Measurements from ENCODE around the gene NUDT14. TPM values are rescaled to one million over a fixed set of nuclear protein-coding genes. Genes with fewer than 3 reads are reported as not detected.

Gene NUDT14
- total RNA-seq, 4 donors from 2014 or later, result 6.6 to 47.7 (median 25.7) TPM

GRCh38 chr14:105145381-105146180 lies 35.5 kb downstream of the NUDT14 start:
- TF ChIP-seq POLR2A (IDR thresholded peaks at IDR 0.05) (no peak), CTCF (IDR thresholded peaks at IDR 0.05) (no peak)
- Histone ChIP-seq H3K36me3 (peaks cover 0 to 27% (median 0%) of the 10 kb centered on the region in 3 donors), H3K9me3 (no peaks in the 10 kb centered on the region), H3K4me1 (no peaks in the 10 kb centered on the region), H3K27ac (no peak overlapping the region), H3K27me3 (no peaks in the 10 kb centered on the region), H3K4me3 (no peak overlapping the region)
- DNase-seq, result peak in 1 of 3 donors; percentile 36

- peaks cover 0 to 27% (median 0%) of the 10 kb centered on the region in 3 donors for H3K36me3 ChIP-seq
- no peak overlapping the region for H3K4me3 ChIP-seq
- TF ChIP-seq CTCF (IDR thresholded peaks at IDR 0.05) (peak in 2 of 6 experiments; percentile 5 to 7), POLR2A (IDR thresholded peaks at IDR 0.05) (no peak)
- no peak overlapping the region for H3K27ac ChIP-seq
- peak in 1 of 3 donors; percentile 38 for DNase-seq
- no peaks in the 10 kb centered on the region for H3K27me3 ChIP-seq
- H3K4me1 ChIP-seq, result no peaks in the 10 kb centered on the region
- peaks cover 0 to 5% (median 1%) of the 10 kb centered on the region in 4 donors for H3K9me3 ChIP-seq
Observed at GRCh38 chr14:105144666-105145380, 36.3 kb downstream of the NUDT14 start.

- TF ChIP-seq POLR2A (IDR thresholded peaks at IDR 0.05) (no peak), CTCF (IDR thresholded peaks at IDR 0.05) (no peak)
- Histone ChIP-seq H3K27me3 (no peaks in the 10 kb centered on the region), H3K4me1 (no peaks in the 10 kb centered on the region), H3K27ac (no peak overlapping the region), H3K9me3 (peaks cover 0 to 11% (median 4%) of the 10 kb centered on the region in 4 donors), H3K36me3 (peaks cover 0 to 27% (median 0%) of the 10 kb centered on the region in 3 donors), H3K4me3 (no peak overlapping the region)
- peak in 1 of 3 donors; percentile 46 for DNase-seq
Observed at GRCh38 chr14:105144026-105144665, 37.0 kb downstream of the NUDT14 start.

- TF ChIP-seq POLR2A (IDR thresholded peaks at IDR 0.05) (no peak), CTCF (IDR thresholded peaks at IDR 0.05) (no peak)
- H3K27me3 ChIP-seq, result no peaks in the 10 kb centered on the region
- peaks cover 0 to 11% (median 4%) of the 10 kb centered on the region in 4 donors for H3K9me3 ChIP-seq
- no peak overlapping the region for H3K27ac ChIP-seq
- no peak for DNase-seq
- H3K4me1 ChIP-seq, result no peaks in the 10 kb centered on the region
- H3K36me3 ChIP-seq, result peaks cover 0 to 26% (median 0%) of the 10 kb centered on the region in 3 donors
- H3K4me3 ChIP-seq, result no peak overlapping the region
Observed at GRCh38 chr14:105143451-105144025, 37.6 kb downstream of the NUDT14 start.

Data from Peyer's patch (tissue), 4 donors.